SK-N-SH (cell line): ENCODE results near the gene PEX7.

Experiments used
- CHD2 ChIP-seq: fragments of 150-350 bp; IDR thresholded peaks from 2 replicates; pipeline ENCODE4 v1.6.1; 2018; ENCODE audit warnings: low read length; ENCODE audit not compliant: partially characterized antibody
- CTCF ChIP-seq: fragments of 200-600 bp; sonication (generic); IDR thresholded peaks from 2 replicates; pipeline ENCODE4 v1.6.1; 2017; ENCODE audit warnings: antibody characterized with exemption, mild to moderate bottlenecking, moderate library complexity
- EP300 ChIP-seq, 2 experiments: IDR thresholded peaks; 2 replicates each; pipeline versions ENCODE4 v1.4.0 to v1.6.1; 2012; ENCODE audit warnings: borderline replicate concordance in 1 of 2, low read depth in 1 of 2, low read length in 1 of 2
- FOXM1 ChIP-seq: IDR thresholded peaks from 2 replicates; pipeline ENCODE4 v1.4.0; 2012; ENCODE audit warnings: low read depth, mild to moderate bottlenecking
- GATA2 ChIP-seq: sonication (generic); formaldehyde crosslinking; IDR thresholded peaks from 2 replicates; pipeline ENCODE4 v1.5.0; 2020; ENCODE audit warnings: mild to moderate bottlenecking, missing genetic modification reagents
- MAX ChIP-seq: IDR thresholded peaks from 2 replicates; pipeline ENCODE4 v1.4.0; 2012; ENCODE audit warnings: low read depth
- PBX3 ChIP-seq: IDR thresholded peaks from 2 replicates; pipeline ENCODE4; 2012
- POLR2AphosphoS5 ChIP-seq: IDR thresholded peaks from 2 replicates; pipeline ENCODE4 v1.6.1; 2012; ENCODE audit warnings: low read depth, low read length
- RFX5 ChIP-seq: IDR thresholded peaks from 2 replicates; pipeline ENCODE4 v1.6.1; 2012; ENCODE audit warnings: mild to moderate bottlenecking, improper control_type of control experiment, low read length
- TAF1 ChIP-seq: IDR thresholded peaks from 2 replicates; pipeline ENCODE4 v1.6.1; 2012; ENCODE audit warnings: low read depth, mild to moderate bottlenecking, low read length, moderate library complexity, borderline replicate concordance
- YY1 ChIP-seq: IDR thresholded peaks from 2 replicates; pipeline ENCODE4 v1.4.0; 2012; ENCODE audit warnings: low read depth, mild to moderate bottlenecking

- TF ChIP-seq RFX5: no peak
- no peak for TF ChIP-seq GATA2
- TF ChIP-seq CTCF: no peak
- no peak for TF ChIP-seq POLR2AphosphoS5
- TF ChIP-seq EP300 (IDR thresholded peaks at IDR 0.05; ENCODE audit: borderline replicate concordance in 1 of 2, low read depth in 1 of 2, low read length in 1 of 2): no peak
- no peak for TF ChIP-seq MAX
- no peak for TF ChIP-seq PBX3
- no peak for TF ChIP-seq FOXM1
- no peak for TF ChIP-seq CHD2
- no peak for TF ChIP-seq YY1
- TF ChIP-seq TAF1: no peak
These were observed 123.3 kb downstream of the PEX7 start for GRCh38 chr6:136945711-136946121.
